Adrenal gland (tissue), 12 donors: ENCODE data around the gene PTPRD. TPM values are rescaled to one million over a fixed set of nuclear protein-coding genes. Genes with fewer than 3 reads are reported as not detected.

Source experiments
- DNase-seq, 7 donors: peaks; one replicate each; pipeline ENCODE4 v3.0.0-alpha.2; 2019 to 2020
- H3K27ac ChIP-seq, 5 donors: fragments of 200-600 bp; sonication (generic) in 4 of 5; 1 replicate in 3 of 5; 2 replicates in 2 of 5; pipeline versions ENCODE4 v1.5.1 to v1.8.0; 2016 to 2020; ENCODE audit warnings: mild to moderate bottlenecking in 1 of 5
- H3K27me3 ChIP-seq: fragments of 200-600 bp; 2 replicates; pipeline ENCODE4 v1.8.0; 2021
- H3K36me3 ChIP-seq, 2 donors: fragments of 200-600 bp; replicated peaks in 1 of 2; 1 replicate in 1 of 2; 2 replicates in 1 of 2; pipeline versions ENCODE4 v1.5.1 to v1.8.0; 2018 to 2022
- H3K4me1 ChIP-seq, 2 donors: fragments of 200-600 bp; replicated peaks in 1 of 2; 1 replicate in 1 of 2; 2 replicates in 1 of 2; pipeline versions ENCODE4 v1.5.1 to v1.8.0; 2018 to 2021
- H3K4me3 ChIP-seq, 4 donors: fragments of 200-600 bp; sonication (generic) in 3 of 4; one replicate each; pipeline ENCODE4 v1.5.1; 2016 to 2018
- H3K9me3 ChIP-seq, 3 donors: fragments of 200-600 bp; sonication (generic) in 1 of 3; replicated peaks in 1 of 3; 1 replicate in 2 of 3; 2 replicates in 1 of 3; pipeline versions ENCODE4 v1.5.1 to v1.8.0; 2016 to 2021
- CTCF ChIP-seq, 6 experiments: fragments of 450-650 bp in 4 of 6; fragments of 200-600 bp in 2 of 6; sonication (generic) in 1 of 6; IDR thresholded peaks; 1 replicate in 5 of 6; 2 replicates in 1 of 6; pipeline versions ENCODE4 v1.5.1 to v1.8.0; 2016 to 2021; ENCODE audit warnings: antibody characterized with exemption in 6 of 6, mild to moderate bottlenecking in 2 of 6, moderate library complexity in 1 of 6
- POLR2A ChIP-seq, 2 donors: fragments of 450-650 bp; IDR thresholded peaks; one replicate each; pipeline ENCODE4 v1.6.1; 2017; ENCODE audit warnings: antibody characterized with exemption in 2 of 2, mild to moderate bottlenecking in 2 of 2, moderate library complexity in 1 of 2
- WGBS, 4 donors: extraction: QIAGEN DNeasy Blood & Tissue Kit in 2 of 4; methylation state at CpG; one replicate each; pipeline versions ENCODE4 v1.1.5 to v1.1.7; 2013 to 2017; 5-methylcytosine and 5-hydroxymethylcytosine counted together
- intact Hi-C, 2 donors: fragments of 100-400 bp; cut with DNase I; formaldehyde crosslinking; loops; one replicate each; pipeline versions ENCODE4 v1.14.1 to v1.15.0; 2022 to 2023
- polyA plus RNA-seq, 3 donors: library from polyadenylated mRNA; stranded (reverse); fragments of 200-250 nt in 2 of 3; fragments of 350-450 nt in 1 of 3; fragmentation: Illumina TruSeq in 1 of 3; extraction: RNeasy Lipid Tissue Mini Kit (QIAGEN cat#74804) in 1 of 3; gene quantifications; one replicate each; pipeline ENCODE4 v1.2.3, GENCODE V29; 2013 to 2014
- total RNA-seq, 9 donors: library from RNA; depleted of rRNA in 4 of 9; stranded (reverse); fragments of >200 nt in 4 of 9; fragments of 120-200 nt in 1 of 9; fragmentation: NEBNext Ultra II Directional in 1 of 9; extraction: Animal tissue kit (Norgen Biotek cat#: 25700) in 1 of 9; gene quantifications; one replicate each; pipeline versions ENCODE4 v1.1.0 to v1.2.4, GENCODE V29; 2013 to 2023
- donor health status: healthy with polysubstance abuse.
- donor health status: Bipolar disorder and iron deficiency.
- donor health status: DM: yes; HTN: yes; CAD: no.
- donor health status: DM: no; HTN: no; CAD: no.
- donor health status: DM: no; HTN: no; CAD: no.
- donor health status: DM: yes; HTN: yes; CAD: no.

PTPRD gene
- total and polyA plus RNA-seq, 12 donors, result 0.61 to 71.2 (median 4.5) TPM

DNA sequence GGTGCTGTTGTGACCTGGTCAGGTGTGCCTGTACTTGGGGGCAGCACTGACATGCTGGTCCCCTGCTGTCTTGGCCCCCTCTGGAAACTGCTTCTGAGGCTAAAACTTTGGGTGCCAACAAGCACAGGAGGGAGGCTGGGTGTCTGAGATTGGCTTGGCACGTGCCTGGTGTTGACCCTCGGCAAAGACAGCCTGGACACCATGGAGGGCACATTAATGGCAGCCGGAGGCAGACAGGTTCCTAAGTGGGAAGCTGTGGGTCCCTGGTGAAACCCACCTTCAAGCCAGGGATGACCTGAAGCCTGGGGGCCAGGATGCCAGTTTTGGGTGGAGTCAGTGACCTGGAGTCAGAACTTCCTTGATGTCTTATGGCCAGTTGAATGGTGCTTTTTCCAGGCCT is 894.1 kb downstream of the PTPRD start:
- WGBS, 4 donors, result 73 to 87% (median 76%) methylated on average over 3 of the region's 3 CpGs; no CpG with 5 or more reads in 1 of the 4 donors

DNA sequence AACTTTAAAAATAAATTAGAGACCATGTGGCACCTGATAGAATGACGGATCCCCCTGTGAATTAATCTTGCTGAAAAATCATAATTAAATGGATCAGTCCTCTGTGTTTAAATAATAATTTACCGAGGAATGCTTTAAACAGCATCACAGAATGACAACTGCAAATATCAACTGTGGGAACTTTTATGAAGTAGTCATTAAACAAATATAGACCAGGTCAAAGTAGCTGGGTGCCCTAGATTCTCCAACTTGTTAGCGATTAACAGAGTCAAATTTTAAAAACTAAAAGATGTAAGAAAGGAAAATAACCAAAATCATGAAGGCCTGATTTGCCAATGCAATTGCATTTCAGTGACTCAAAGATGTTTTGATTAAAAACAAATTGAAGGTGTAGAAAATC is 933.4 kb downstream of the PTPRD start:
- 78 to 83% (median 81%) methylated on average over 3 of the region's 3 CpGs for WGBS, 4 donors
- TF ChIP-seq CTCF (IDR thresholded peaks at IDR 0.05) (no peak), POLR2A (IDR thresholded peaks at IDR 0.05) (no peak)
- intact Hi-C loops, result no loop called here
- Histone ChIP-seq H3K27me3 (no peaks in the 10 kb centered on the region), H3K4me3 (no peak overlapping the region), H3K36me3 (no peaks in the 10 kb centered on the region), H3K9me3 (no peaks in the 10 kb centered on the region), H3K4me1 (no peaks in the 10 kb centered on the region), H3K27ac (no peak overlapping the region)
- no peak for DNase-seq

More for the DNA sequence above, 894.1 kb downstream of the PTPRD start:
- no peaks in the 10 kb centered on the region for H3K4me1 ChIP-seq
- no peak for DNase-seq
- intact Hi-C loops, result no loop called here
- H3K27me3 ChIP-seq, result no peaks in the 10 kb centered on the region
- TF ChIP-seq POLR2A (IDR thresholded peaks at IDR 0.05) (no peak), CTCF (IDR thresholded peaks at IDR 0.05) (no peak)
- H3K36me3 ChIP-seq, result no peaks in the 10 kb centered on the region
- no peak overlapping the region for H3K4me3 ChIP-seq
- no peak overlapping the region for H3K27ac ChIP-seq
- no peaks in the 10 kb centered on the region for H3K9me3 ChIP-seq

DNA sequence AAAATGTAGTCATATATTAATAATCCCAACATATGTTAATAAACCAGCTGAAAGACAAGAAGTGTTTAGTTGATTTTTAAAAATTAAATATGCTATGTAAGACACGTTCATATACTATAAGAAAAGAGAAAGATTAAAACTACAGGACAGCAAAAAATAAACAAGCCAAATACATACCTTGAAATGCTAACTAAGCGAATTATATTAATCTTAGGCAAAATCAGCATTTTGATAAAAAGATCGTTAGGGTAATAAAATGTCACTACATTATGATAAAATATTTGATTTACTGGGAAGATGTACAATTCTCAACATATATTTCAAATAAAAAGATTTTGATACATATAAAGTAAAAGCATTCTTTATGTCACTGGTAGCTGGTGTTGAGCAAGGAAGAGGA is 938.3 kb downstream of the PTPRD start:
- H3K9me3 ChIP-seq, result no peaks in the 10 kb centered on the region

GRCh38 chr9:9670454-9670853 is 942.3 kb downstream of the PTPRD start:
- H3K27ac ChIP-seq, result no peak overlapping the region
- no peak for TF ChIP-seq CTCF (IDR thresholded peaks at IDR 0.05)
- TF ChIP-seq POLR2A (IDR thresholded peaks at IDR 0.05), result no peak
- 78 to 86% (median 79%) methylated on average over 1 to 3 of the region's 3 CpGs for WGBS, 4 donors
- no peaks in the 10 kb centered on the region for H3K27me3 ChIP-seq
- H3K36me3 ChIP-seq, result no peaks in the 10 kb centered on the region
- H3K4me3 ChIP-seq, result no peak overlapping the region
- H3K9me3 ChIP-seq, result no peaks in the 10 kb centered on the region
- DNase-seq, result no peak
- no peaks in the 10 kb centered on the region for H3K4me1 ChIP-seq
- intact Hi-C loops, result no loop called here

More for the DNA sequence above, 938.3 kb downstream of the PTPRD start:
- DNase-seq, result no peak
- H3K4me3 ChIP-seq, result no peak overlapping the region
- no peak for TF ChIP-seq POLR2A (IDR thresholded peaks at IDR 0.05)
- TF ChIP-seq CTCF (IDR thresholded peaks at IDR 0.05), result no peak
- 65 to 76% (median 73%) methylated on average over 3 of the region's 3 CpGs for WGBS, 4 donors
- intact Hi-C loops, result no loop called here
- H3K27ac ChIP-seq, result no peak overlapping the region
- no peaks in the 10 kb centered on the region for H3K36me3 ChIP-seq
- H3K27me3 ChIP-seq, result no peaks in the 10 kb centered on the region
- no peaks in the 10 kb centered on the region for H3K4me1 ChIP-seq
